Sigmoid colon (tissue), 3 donors: ENCODE data around the gene MTNR1B.

Source experiments
- CTCF ChIP-seq, 4 experiments: fragments of 450-650 bp in 3 of 4; fragments of 200-600 bp in 1 of 4; IDR thresholded peaks; one replicate each; pipeline ENCODE4 v1.5.1; 2016 to 2019; ENCODE audit warnings: antibody characterized with exemption in 4 of 4, mild to moderate bottlenecking in 3 of 4, moderate library complexity in 2 of 4
- POLR2A ChIP-seq, 2 donors: fragments of 450-650 bp; IDR thresholded peaks; one replicate each; pipeline ENCODE4 v1.6.1; 2016; ENCODE audit warnings: antibody characterized with exemption in 2 of 2, mild to moderate bottlenecking in 2 of 2, moderate library complexity in 2 of 2

- no peak for TF ChIP-seq CTCF (IDR thresholded peaks at IDR 0.05)
- TF ChIP-seq POLR2A (IDR thresholded peaks at IDR 0.05): no peak
These were observed 15.4 kb upstream of the MTNR1B start for GRCh38 chr11:92954003-92954402.
